CD4-positive, alpha-beta T cell (primary cell): ENCODE results near the gene PHRF1. TPM values are rescaled to one million over a fixed set of nuclear protein-coding genes. Genes with fewer than 3 reads are reported as not detected.

Experiments
- ATAC-seq: fragments of 200-7000 bp; cut with Tn5 transposase; one replicate; pipeline ENCODE4 v1.10.0; 2022; ENCODE audit warnings: mild to moderate bottlenecking; ENCODE audit not compliant: poor library complexity
- CTCF ChIA-PET: fragments of 350-600 bp; sonication (Branson Sonifier 250); formaldehyde crosslinking; loops from one replicate; lab custom pipeline; 2021; ENCODE audit warnings: antibody characterized with exemption, inconsistent platforms; lab: Charles Lee
- POLR2A ChIA-PET: fragments of 350-600 bp; sonication (Branson Sonifier 250); formaldehyde crosslinking; loops from one replicate; lab custom pipeline; 2021; ENCODE audit warnings: antibody characterized with exemption, inconsistent platforms; lab: Charles Lee
- DNase-seq, 14 experiments: peaks; one replicate each; pipeline ENCODE4 v3.0.0-alpha.2; 2013 to 2020; ENCODE audit warnings: mixed read lengths in 2 of 14
- H3K27ac ChIP-seq, 2 donors: one replicate each; pipeline versions ENCODE4 v1.5.1 to v1.7.0; 2013; ENCODE audit warnings: low read length in 2 of 2, low read depth in 1 of 2, mild to moderate bottlenecking in 1 of 2
- H3K27me3 ChIP-seq, 2 experiments: 1 replicate in 1 of 2; 2 replicates in 1 of 2; pipeline versions ENCODE4 v1.6.1 to v1.7.0; 2013; ENCODE audit warnings: low read length in 2 of 2, control low read depth in 1 of 2, mild to moderate bottlenecking in 1 of 2, moderate library complexity in 1 of 2; ENCODE audit not compliant: insufficient read depth in 2 of 2, control insufficient read depth in 1 of 2
- H3K36me3 ChIP-seq: one replicate; pipeline ENCODE4 v1.6.1; 2013; ENCODE audit warnings: low read length, control low read depth; ENCODE audit not compliant: insufficient read depth
- H3K4me1 ChIP-seq: one replicate; pipeline ENCODE4 v1.6.1; 2013; ENCODE audit warnings: low read length, control low read depth; ENCODE audit not compliant: insufficient read depth
- H3K4me3 ChIP-seq: one replicate; pipeline ENCODE4 v1.5.1; 2013; ENCODE audit warnings: mild to moderate bottlenecking, low read length, moderate library complexity
- H3K9me3 ChIP-seq, 2 experiments: 1 replicate in 1 of 2; 2 replicates in 1 of 2; pipeline versions ENCODE4 v1.6.1 to v1.7.0; 2013; ENCODE audit warnings: low read length in 2 of 2, mild to moderate bottlenecking in 2 of 2, control low read depth in 1 of 2, moderate library complexity in 1 of 2; ENCODE audit not compliant: control insufficient read depth in 1 of 2, insufficient read depth in 1 of 2
- H3K27ac Mint-ChIP-seq: one replicate; pipeline ENCODE4 v1.8.0; 2020; ENCODE audit warnings: mixed read lengths
- H3K27me3 Mint-ChIP-seq: one replicate; pipeline ENCODE4 v1.8.0; 2021; ENCODE audit warnings: mixed read lengths
- H3K36me3 Mint-ChIP-seq: one replicate; pipeline ENCODE4 v1.8.0; 2021; ENCODE audit warnings: low read depth, mixed read lengths
- H3K4me1 Mint-ChIP-seq: one replicate; pipeline ENCODE4 v1.8.0; 2021; ENCODE audit warnings: low read depth, mixed read lengths
- H3K4me3 Mint-ChIP-seq: one replicate; pipeline ENCODE4 v1.8.0; 2020; ENCODE audit warnings: mild to moderate bottlenecking, mixed read lengths
- H3K9me3 Mint-ChIP-seq: one replicate; pipeline ENCODE4 v1.8.0; 2020; ENCODE audit warnings: mixed read lengths
- intact Hi-C, 2 experiments: fragments of 100-400 bp; cut with DNase I in 1 of 2; cut with micrococcal nuclease in 1 of 2; formaldehyde crosslinking; loops; one replicate each; pipeline versions ENCODE4 v1.15.1 to v1.9.0; 2023 to 2025; cut with DNase I, micrococcal nuclease
- total RNA-seq, 174 experiments: library from RNA in 2 of 174; stranded (reverse) in 2 of 174; gene quantifications; one replicate each; pipeline ENCODE4 v1.2.3 and lab custom pipeline; 2021 to 2026
- TF ChIP-seq, protein P1 (sequence below): fragments of 200-600 bp; IDR thresholded peaks from one replicate; pipeline ENCODE4 v1.8.0; 2022; ENCODE audit warnings: antibody characterized with exemption, mild to moderate bottlenecking

The PHRF1 gene
- total RNA-seq, 2 experiments from 2014 or later, result 37.1 to 37.6 TPM

DNA sequence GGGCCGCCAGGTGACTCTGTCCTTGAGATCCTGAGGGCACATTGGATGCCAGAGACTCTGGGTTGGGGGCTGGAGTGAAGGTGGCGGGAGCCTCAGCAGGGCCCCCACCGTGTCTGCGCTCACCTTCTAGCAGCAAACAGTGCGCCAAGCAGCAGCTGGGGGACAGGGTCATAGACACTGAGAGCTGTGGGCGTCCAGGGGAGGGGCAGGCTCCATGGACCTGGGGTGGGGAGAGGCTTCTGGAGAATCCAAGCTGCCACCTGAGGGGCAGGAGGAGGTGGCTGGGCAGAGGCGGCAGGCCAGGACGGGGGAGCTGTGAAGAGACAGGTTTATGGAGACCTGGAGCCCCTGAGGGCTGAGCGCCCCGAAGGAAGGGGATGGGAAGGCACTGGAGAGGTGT is 8.0 kb downstream of the PHRF1 start:
- peaks cover 35% of the 10 kb centered on the region for H3K4me1 Mint-ChIP-seq
- H3K27ac Mint-ChIP-seq, result peak overlapping the region; percentile 39
- POLR2A ChIA-PET, result interaction anchor here (1.7 kb wide), 1 partner anchor 9 kb away, joined by 8 read pairs; the partner anchor contains the start of gene PHRF1
- H3K27me3 Mint-ChIP-seq, result no peaks in the 10 kb centered on the region
- TF ChIP-seq, protein P1, sequence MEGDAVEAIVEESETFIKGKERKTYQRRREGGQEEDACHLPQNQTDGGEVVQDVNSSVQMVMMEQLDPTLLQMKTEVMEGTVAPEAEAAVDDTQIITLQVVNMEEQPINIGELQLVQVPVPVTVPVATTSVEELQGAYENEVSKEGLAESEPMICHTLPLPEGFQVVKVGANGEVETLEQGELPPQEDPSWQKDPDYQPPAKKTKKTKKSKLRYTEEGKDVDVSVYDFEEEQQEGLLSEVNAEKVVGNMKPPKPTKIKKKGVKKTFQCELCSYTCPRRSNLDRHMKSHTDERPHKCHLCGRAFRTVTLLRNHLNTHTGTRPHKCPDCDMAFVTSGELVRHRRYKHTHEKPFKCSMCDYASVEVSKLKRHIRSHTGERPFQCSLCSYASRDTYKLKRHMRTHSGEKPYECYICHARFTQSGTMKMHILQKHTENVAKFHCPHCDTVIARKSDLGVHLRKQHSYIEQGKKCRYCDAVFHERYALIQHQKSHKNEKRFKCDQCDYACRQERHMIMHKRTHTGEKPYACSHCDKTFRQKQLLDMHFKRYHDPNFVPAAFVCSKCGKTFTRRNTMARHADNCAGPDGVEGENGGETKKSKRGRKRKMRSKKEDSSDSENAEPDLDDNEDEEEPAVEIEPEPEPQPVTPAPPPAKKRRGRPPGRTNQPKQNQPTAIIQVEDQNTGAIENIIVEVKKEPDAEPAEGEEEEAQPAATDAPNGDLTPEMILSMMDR, result no peak
- H3K27me3 ChIP-seq, result no peaks in the 10 kb centered on the region
- peaks cover 61% of the 10 kb centered on the region for H3K36me3 Mint-ChIP-seq
- no peak overlapping the region for H3K4me3 ChIP-seq
- H3K9me3 ChIP-seq, result no peaks in the 10 kb centered on the region
- DNase-seq (no peak), ATAC-seq (no peak)
- H3K4me3 Mint-ChIP-seq, result no peak overlapping the region
- H3K36me3 ChIP-seq, result peaks cover 46% of the 10 kb centered on the region
- peaks cover 42% of the 10 kb centered on the region for H3K4me1 ChIP-seq
- no peaks in the 10 kb centered on the region for H3K9me3 Mint-ChIP-seq
- H3K27ac ChIP-seq, result no peak overlapping the region
- CTCF ChIA-PET, result no interaction called here
- intact Hi-C loops, result no loop called here

DNA sequence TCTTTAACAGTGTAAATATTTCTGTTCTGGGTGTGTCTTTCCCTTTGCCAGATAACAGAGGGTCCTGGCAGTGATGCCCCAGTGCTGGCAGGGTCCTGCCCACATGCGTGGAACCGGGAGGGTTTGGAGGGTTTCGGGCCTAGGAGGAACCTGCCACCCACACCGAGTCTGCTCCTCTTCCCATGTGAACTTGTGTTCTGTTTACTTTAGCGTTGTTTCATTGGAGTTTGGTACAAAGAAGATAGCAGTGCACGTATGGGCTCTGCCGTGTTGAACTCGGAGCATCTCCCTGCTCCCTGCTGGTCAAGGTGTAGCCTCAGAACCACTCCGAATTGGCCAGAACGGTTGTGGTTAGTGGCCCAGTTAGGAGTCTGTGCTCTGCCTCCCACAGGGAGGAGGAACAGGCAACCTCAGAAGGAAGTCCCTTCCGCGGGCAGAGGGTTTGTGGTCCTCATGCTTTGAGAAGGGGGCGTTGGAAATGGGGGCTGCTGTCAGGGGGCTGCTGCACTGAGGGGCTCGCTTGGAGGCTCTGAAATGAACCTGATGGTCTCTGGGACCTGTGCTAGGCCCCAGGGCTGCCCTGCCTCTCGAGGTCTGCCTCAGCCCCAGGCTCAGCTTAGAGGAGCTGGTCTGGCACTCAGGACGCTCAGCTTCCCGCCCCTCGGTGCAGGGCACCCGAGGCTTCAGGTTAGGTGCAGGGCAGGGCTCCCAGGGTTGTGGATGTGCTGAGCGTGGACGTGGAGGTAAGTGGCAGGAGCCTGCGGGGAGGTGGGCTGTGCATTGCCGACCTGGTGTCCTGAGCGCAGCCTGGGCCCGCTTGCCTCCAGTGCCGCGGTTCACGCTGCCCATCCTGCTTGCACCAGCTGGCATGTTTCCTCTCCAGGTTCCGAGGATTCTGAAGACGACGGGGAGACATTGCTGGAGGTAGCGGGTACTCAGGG is 10.4 kb downstream of the PHRF1 start:
- peak in 1 of 14 experiments; percentile 17 for DNase-seq
- peaks cover 61% of the 10 kb centered on the region for H3K36me3 ChIP-seq

DNA sequence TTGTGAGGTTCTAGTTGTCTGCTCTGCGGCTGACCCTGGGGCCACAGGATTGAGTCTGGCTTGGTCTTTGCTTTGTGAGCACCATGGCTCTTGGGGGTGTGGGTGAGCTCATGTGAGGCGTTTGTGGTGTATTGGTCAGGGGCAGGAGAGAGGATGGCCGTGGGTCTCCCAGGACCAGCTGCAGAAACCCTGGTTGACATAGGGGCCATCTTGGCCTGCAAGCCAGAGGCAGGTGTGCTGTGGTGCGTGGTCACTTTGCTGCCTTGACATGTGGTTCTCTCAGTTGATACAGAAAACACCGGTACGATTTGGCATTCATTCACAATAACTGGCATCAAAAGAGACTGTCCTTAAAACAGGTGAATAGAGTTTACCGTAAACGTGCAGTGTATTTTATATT is 11.3 kb downstream of the PHRF1 start:
- POLR2A ChIA-PET, result interaction anchor here (1.3 to 3.0 kb wide), 3 partner anchors 9 to 26 kb away, joined by 4 to 17 read pairs (median 9); partner anchors contain the start of gene PHRF1
- Histone ChIP-seq H3K27ac (peak overlapping the region; percentile 51 to 77), H3K4me3 (no peak overlapping the region), H3K4me1 (peaks cover 20% of the 10 kb centered on the region), H3K36me3 (peaks cover 59% of the 10 kb centered on the region), H3K9me3 (no peaks in the 10 kb centered on the region), H3K27me3 (no peaks in the 10 kb centered on the region)
- TF ChIP-seq, protein P1, result no peak
- no peak for ATAC-seq
- no peak for DNase-seq
- intact Hi-C loops, result no loop called here
- H3K36me3 Mint-ChIP-seq, result peaks cover 72% of the 10 kb centered on the region
- H3K27ac Mint-ChIP-seq, result peak overlapping the region; percentile 96
- no peaks in the 10 kb centered on the region for H3K9me3 Mint-ChIP-seq
- H3K4me3 Mint-ChIP-seq, result peak overlapping the region; percentile 56
- CTCF ChIA-PET, result interaction anchor here (1.1 kb wide), 1 partner anchor 33 kb away, joined by 6 read pairs; no protein-coding TSS in a partner anchor
- H3K27me3 Mint-ChIP-seq, result no peaks in the 10 kb centered on the region
- peaks cover 22% of the 10 kb centered on the region for H3K4me1 Mint-ChIP-seq

More for the DNA sequence above, 10.4 kb downstream of the PHRF1 start:
- ChIA-PET POLR2A (interaction anchor here (1.3 to 3.0 kb wide), 3 partner anchors 8 to 27 kb away, joined by 4 to 17 read pairs (median 9); partner anchors contain the start of gene PHRF1), CTCF (no interaction called here)
- Mint-ChIP-seq H3K36me3 (peaks cover 74% of the 10 kb centered on the region), H3K4me1 (peaks cover 22% of the 10 kb centered on the region), H3K9me3 (no peaks in the 10 kb centered on the region), H3K4me3 (no peak overlapping the region), H3K27me3 (no peaks in the 10 kb centered on the region), H3K27ac (peak overlapping the region; percentile 96)
- intact Hi-C loops, result no loop called here
- TF ChIP-seq, protein P1, result no peak
- peaks cover 23% of the 10 kb centered on the region for H3K4me1 ChIP-seq
- no peaks in the 10 kb centered on the region for H3K9me3 ChIP-seq
- H3K27ac ChIP-seq, result peak overlapping the region in 1 of 2 donors; percentile 77
- no peak for ATAC-seq
- no peak overlapping the region for H3K4me3 ChIP-seq
- no peaks in the 10 kb centered on the region for H3K27me3 ChIP-seq
